Body of pancreas (tissue), 4 donors: Measurements from ENCODE around the gene FAM111A. TPM values are rescaled to one million over a fixed set of nuclear protein-coding genes. Genes with fewer than 3 reads are reported as not detected.
A peak's percentile ranks its signal among the peaks of the same experiment; 100 is the strongest.
"Not testable (repeated sequence)": the region's sequence is repeated elsewhere in the genome, so short reads cannot be mapped to it uniquely, and the experiment has no call there.

Source experiments
- ATAC-seq: fragments of 150-250 bp; one replicate; pipeline ENCODE4 v1.9.1; 2016
- DNase-seq, 4 donors: peaks; one replicate each; pipeline ENCODE4 v3.0.0-alpha.2; 2019
- H3K27ac ChIP-seq, 4 donors: fragments of 200-600 bp; sonication (generic); 1 replicate in 3 of 4; 2 replicates in 1 of 4; pipeline versions ENCODE4 v1.5.1 to v1.6.1; 2016 to 2019; ENCODE audit warnings: mild to moderate bottlenecking in 1 of 4, mixed read lengths in 1 of 4, moderate library complexity in 1 of 4
- H3K27me3 ChIP-seq, 2 donors: fragments of 200-600 bp; sonication (generic); one replicate each; pipeline ENCODE4 v1.6.0; 2016; ENCODE audit warnings: mild to moderate bottlenecking in 1 of 2
- H3K36me3 ChIP-seq, 2 donors: fragments of 200-600 bp; sonication (generic); replicated peaks in 1 of 2; 2 replicates each; pipeline ENCODE4 v1.5.1; 2016; ENCODE audit warnings: low read depth in 2 of 2; ENCODE audit not compliant: insufficient read depth in 1 of 2
- H3K4me1 ChIP-seq: fragments of 200-600 bp; sonication (generic); one replicate; pipeline ENCODE4 v1.6.0; 2016
- H3K4me3 ChIP-seq, 2 donors: fragments of 200-600 bp; sonication (generic); 1 replicate in 1 of 2; 2 replicates in 1 of 2; pipeline ENCODE4 v1.5.1; 2016 to 2019
- H3K9me3 ChIP-seq, 3 donors: fragments of 200-600 bp; sonication (generic); 1 replicate in 2 of 3; 2 replicates in 1 of 3; pipeline ENCODE4 v1.5.1; 2016
- CTCF ChIP-seq, 7 experiments: fragments of 450-650 bp in 4 of 7; fragments of 200-600 bp in 3 of 7; sonication (generic) in 3 of 7; IDR thresholded peaks; one replicate each; pipeline ENCODE4 v1.5.1; 2016 to 2019; ENCODE audit warnings: antibody characterized with exemption in 7 of 7
- POLR2A ChIP-seq, 3 donors: fragments of 450-650 bp; IDR thresholded peaks; one replicate each; pipeline ENCODE4 v1.6.1; 2016; ENCODE audit warnings: antibody characterized with exemption in 3 of 3, mild to moderate bottlenecking in 2 of 3
- WGBS, 2 donors: methylation state at CpG; one replicate each; pipeline ENCODE4 v1.1.5; 2017; 5-methylcytosine and 5-hydroxymethylcytosine counted together
- intact Hi-C: fragments of 100-400 bp; cut with DNase I; formaldehyde crosslinking; loops from one replicate; pipeline ENCODE4 v1.15.1; 2023
- total RNA-seq, 2 donors: library from RNA; depleted of rRNA; stranded (reverse); fragments of >200 nt; gene quantifications; one replicate each; pipeline ENCODE4 v1.1.0, GENCODE V29; 2016

The FAM111A gene
- total RNA-seq, 2 donors from 2014 or later = 17.4 to 43.8 TPM

GRCh38 chr11:59115553-59115952 is 27.1 kb upstream of the FAM111A start:
- TF ChIP-seq POLR2A (IDR thresholded peaks at IDR 0.05) (no peak), CTCF (IDR thresholded peaks at IDR 0.05) (no peak)
- no peak overlapping the region for H3K4me3 ChIP-seq
- intact Hi-C loops = no loop called here
- no peaks in the 10 kb centered on the region for H3K27me3 ChIP-seq
- 95% methylated on average over 1 of the region's 1 CpG for WGBS, 2 donors
- ATAC-seq (no peak), DNase-seq (no peak)
- no peaks in the 10 kb centered on the region for H3K36me3 ChIP-seq
- H3K9me3 ChIP-seq = peaks cover 0 to 15% (median 0%) of the 10 kb centered on the region in 3 donors
- no peaks in the 10 kb centered on the region for H3K4me1 ChIP-seq
- H3K27ac ChIP-seq = no peak overlapping the region

GRCh38 chr11:59117774-59118173 is 24.9 kb upstream of the FAM111A start:
- 93 to 95% methylated on average over 2 of the region's 2 CpGs for WGBS, 2 donors

GRCh38 chr11:59119826-59120225 is 22.8 kb upstream of the FAM111A start:
- H3K4me1 ChIP-seq = no peaks in the 10 kb centered on the region
- intact Hi-C loops = no loop called here
- H3K27ac ChIP-seq = no peak overlapping the region
- ATAC-seq = no peak
- no peaks in the 10 kb centered on the region for H3K27me3 ChIP-seq
- no peak for TF ChIP-seq CTCF (IDR thresholded peaks at IDR 0.05)
- TF ChIP-seq POLR2A (IDR thresholded peaks at IDR 0.05) = no peak
- no peak for DNase-seq
- no peaks in the 10 kb centered on the region for H3K36me3 ChIP-seq
- H3K9me3 ChIP-seq = peaks cover 0 to 15% (median 0%) of the 10 kb centered on the region in 3 donors
- no peak overlapping the region for H3K4me3 ChIP-seq

More at GRCh38 chr11:59117774-59118173, 24.9 kb upstream of the FAM111A start:
- H3K4me3 ChIP-seq = no peak overlapping the region
- no peak overlapping the region for H3K27ac ChIP-seq
- intact Hi-C loops = no loop called here
- TF ChIP-seq CTCF (IDR thresholded peaks at IDR 0.05) = no peak
- no peak for TF ChIP-seq POLR2A (IDR thresholded peaks at IDR 0.05)
- H3K9me3 ChIP-seq = peaks cover 0 to 15% (median 0%) of the 10 kb centered on the region in 3 donors
- no peak for DNase-seq
- ATAC-seq = no peak
- H3K36me3 ChIP-seq = no peaks in the 10 kb centered on the region
- H3K4me1 ChIP-seq = no peaks in the 10 kb centered on the region
- H3K27me3 ChIP-seq = no peaks in the 10 kb centered on the region

GRCh38 chr11:59135648-59136461 is 6.8 kb upstream of the FAM111A start:
- no peaks in the 10 kb centered on the region for H3K27me3 ChIP-seq
- no peak overlapping the region for H3K27ac ChIP-seq
- peaks cover 0 to 5% (median 0%) of the 10 kb centered on the region in 3 donors for H3K9me3 ChIP-seq
- DNase-seq (peak; percentile 84 to 87 (median 85)), ATAC-seq (peak; percentile 99)
- H3K4me3 ChIP-seq = no peak overlapping the region
- peaks cover 9% of the 10 kb centered on the region for H3K4me1 ChIP-seq
- intact Hi-C loops = no loop called here
- TF ChIP-seq POLR2A (IDR thresholded peaks at IDR 0.05) (no peak), CTCF (IDR thresholded peaks at IDR 0.05) (peak; percentile 88 to 97 (median 93))
- 9% methylated on average over 19 to 20 of the region's 20 CpGs for WGBS, 2 donors
- no peaks in the 10 kb centered on the region for H3K36me3 ChIP-seq

GRCh38 chr11:59136551-59136950 is 6.1 kb upstream of the FAM111A start:
- DNase-seq, H3K4me1 ChIP-seq, H3K9me3 ChIP-seq, ATAC-seq, H3K36me3 ChIP-seq, H3K4me3 ChIP-seq, H3K27me3 ChIP-seq, H3K27ac ChIP-seq, intact Hi-C loops: not testable (repeated sequence)
- 53 to 57% methylated on average over 6 of the region's 6 CpGs for WGBS, 2 donors
